GM12878 (cell line): ENCODE measurements around the gene ACACB. TPM values are rescaled to one million over a fixed set of nuclear protein-coding genes. Genes with fewer than 3 reads are reported as not detected.

Source experiments
- ATAC-seq: fragments of 200-7000 bp; cut with Tn5 transposase; 3 replicates; pipeline ENCODE4 v1.9.1; 2020; ENCODE audit warnings: mild to moderate bottlenecking, moderate library complexity
- BruUV-seq: library from RNA; stranded (reverse); fragments of 400-500 nt; replicated peaks from 2 replicates; lab custom pipeline; 2021; lab: Mats Ljungman, UMichigan
- CTCF ChIA-PET: fragments of 300-600 bp; sonication (Branson Sonifier 250); formaldehyde crosslinking; extraction: SDS; loops from one replicate; lab custom pipeline; 2021; ENCODE audit warnings: inconsistent platforms; lab: Yijun Ruan, JAX
- POLR2A ChIA-PET: fragments of 350-600 bp; formaldehyde crosslinking; extraction: SDS; loops from one replicate; lab custom pipeline; 2021; ENCODE audit warnings: inconsistent platforms; lab: Charles Lee
- RAD21 ChIA-PET: fragments of 300-600 bp; sonication (Branson Sonifier 250); formaldehyde crosslinking; loops from one replicate; lab custom pipeline; 2023; ENCODE audit warnings: antibody characterized with exemption; ENCODE audit not compliant: unreplicated experiment; lab: Charles Lee
- SMC1A ChIA-PET: fragments of 300-600 bp; sonication (Branson Sonifier 250); formaldehyde crosslinking; loops from one replicate; lab custom pipeline; 2023; ENCODE audit not compliant: unreplicated experiment, uncharacterized antibody; lab: Charles Lee
- DNase-seq: peaks from one replicate; pipeline ENCODE4 v3.0.0-alpha.2; 2011; ENCODE audit warnings: low read depth, low spot score
- FAIRE-seq: peaks from 3 replicates; lab custom pipeline; 2011; peaks lifted over from hg19 to GRCh38; lab: Jason Lieb, UNC
- H2AFZ ChIP-seq: 2 replicates; pipeline ENCODE4 v1.6.0; 2011; ENCODE audit warnings: low read depth, low read length, control low read depth; ENCODE audit not compliant: control insufficient read depth
- H3K27ac ChIP-seq: 2 replicates; pipeline ENCODE4 v1.5.1; 2011; ENCODE audit warnings: control low read depth; ENCODE audit not compliant: control insufficient read depth, insufficient read depth
- H3K27me3 ChIP-seq, 2 experiments: replicated peaks in 1 of 2; 2 replicates each; pipeline versions ENCODE4 v1.6.0 to v1.6.1; 2011; ENCODE audit warnings: low read length in 1 of 2; ENCODE audit not compliant: control insufficient read depth in 2 of 2, insufficient read depth in 2 of 2
- H3K36me3 ChIP-seq, 2 experiments: 2 replicates each; pipeline ENCODE4 v1.5.1; 2011; ENCODE audit warnings: low read length in 1 of 2; ENCODE audit not compliant: control insufficient read depth in 2 of 2, insufficient read depth in 2 of 2
- H3K4me1 ChIP-seq: 2 replicates; pipeline ENCODE4 v1.6.1; 2011; ENCODE audit warnings: mild to moderate bottlenecking, low read length, moderate library complexity, mixed read lengths; ENCODE audit not compliant: control insufficient read depth, insufficient read depth
- H3K4me2 ChIP-seq: 2 replicates; pipeline ENCODE4 v1.6.0; 2011; ENCODE audit warnings: control low read depth; ENCODE audit not compliant: control insufficient read depth, insufficient read depth
- H3K4me3 ChIP-seq: fragments of 200-600 bp; sonication (generic); 2 replicates; pipeline ENCODE4 v1.5.1; 2016
- H3K79me2 ChIP-seq: 2 replicates; pipeline ENCODE4 v1.6.0; 2011; ENCODE audit warnings: low read length; ENCODE audit not compliant: control insufficient read depth, insufficient read depth
- H3K9ac ChIP-seq: 2 replicates; pipeline ENCODE4 v1.8.0; 2011; ENCODE audit warnings: low read length, control low read depth, mixed read lengths; ENCODE audit not compliant: control insufficient read depth, insufficient read depth
- H3K9me3 ChIP-seq: replicated peaks from 3 replicates; pipeline ENCODE4 v1.5.1; 2011; ENCODE audit warnings: mild to moderate bottlenecking, low read length; ENCODE audit not compliant: control insufficient read depth, insufficient read depth
- H4K20me1 ChIP-seq: 2 replicates; pipeline ENCODE4 v1.6.0; 2011; ENCODE audit not compliant: control insufficient read depth, insufficient read depth
- BACH1 ChIP-seq: fragments of 450-650 bp; IDR thresholded peaks from 2 replicates; pipeline ENCODE4 v1.6.1; 2017; ENCODE audit warnings: mild to moderate bottlenecking, borderline replicate concordance
- ESRRA ChIP-seq: IDR thresholded peaks from 2 replicates; pipeline ENCODE4 v1.6.1; 2012; ENCODE audit warnings: mild to moderate bottlenecking, low read length, improper control_type of control experiment
- POLR2A ChIP-seq: IDR thresholded peaks from 2 replicates; pipeline ENCODE4 v1.6.1; 2011; ENCODE audit warnings: low read depth, mild to moderate bottlenecking, low read length
- RB1 ChIP-seq: fragments of 450-650 bp; formaldehyde crosslinking; IDR thresholded peaks from 2 replicates; pipeline ENCODE4 v1.6.1; 2017; ENCODE audit warnings: mild to moderate bottlenecking, borderline replicate concordance
- RFX5 ChIP-seq: IDR thresholded peaks from 2 replicates; pipeline ENCODE4 v1.6.1; 2011; ENCODE audit warnings: low read depth, low read length, improper control_type of control experiment
- SMC3 ChIP-seq: IDR thresholded peaks from 2 replicates; pipeline ENCODE4 v1.6.1; 2011; ENCODE audit warnings: low read length, improper control_type of control experiment, borderline replicate concordance
- STAT3 ChIP-seq: IDR thresholded peaks from 2 replicates; pipeline ENCODE4 v1.6.1; 2011; ENCODE audit warnings: low read depth, low read length, improper control_type of control experiment
- TCF7 ChIP-seq: IDR thresholded peaks from 2 replicates; pipeline ENCODE4 v1.6.1; 2014; ENCODE audit warnings: antibody characterized with exemption, borderline replicate concordance
- YBX1 ChIP-seq: fragments of 450-650 bp; IDR thresholded peaks from 2 replicates; pipeline ENCODE4 v1.6.1; 2016; ENCODE audit warnings: antibody characterized with exemption
- ZNF207 ChIP-seq: fragments of 450-650 bp; IDR thresholded peaks from 2 replicates; pipeline ENCODE4 v1.6.1; 2014; ENCODE audit warnings: antibody characterized with exemption, mild to moderate bottlenecking, borderline replicate concordance
- WGBS: methylation state at CpG from one replicate; pipeline ENCODE4 v1.1.6; 2016; ENCODE audit warnings: low lambda C conversion rate; ENCODE audit not compliant: insufficient replicate concordance, insufficient coverage; ENCODE audit errors: missing lambda C conversion rate; 5-methylcytosine and 5-hydroxymethylcytosine counted together
- in situ Hi-C: fragments of 300-500 bp; cut with MboI; formaldehyde crosslinking; loops from 9 replicates; pipeline ENCODE4 v1.14.3; 2018; ENCODE audit warnings: mixed read lengths
- intact Hi-C: fragments of 100-400 bp; cut with micrococcal nuclease; formaldehyde crosslinking; loops from one replicate; pipeline ENCODE4 v1.14.2; 2022; ENCODE audit not compliant: unreplicated experiment
- polyA plus RNA-seq, 11 experiments: library from polyadenylated mRNA; depleted of rRNA in 4 of 11; unstranded in 6 of 11; stranded (reverse) in 5 of 11; fragments of >200 nt; fragmentation: Nextera tagmentation in 4 of 11; fragmentation: Illumina TruSeq in 1 of 11; extraction: Ambion mirVana in 4 of 11; extraction: Trizol in 1 of 11; gene quantifications; 1 replicate in 1 of 11; 2 replicates in 10 of 11; pipeline versions ENCODE4 v1.2.1 to v1.2.3, GENCODE V29; 2011 to 2016; ENCODE audit warnings: inconsistent platforms in 2 of 11, missing spikeins in 2 of 11, low read depth in 1 of 11
- total RNA-seq, 4 experiments: library from RNA; depleted of rRNA in 3 of 4; stranded (reverse); fragments of >200 nt in 3 of 4; fragmentation: Illumina TruSeq in 1 of 4; extraction: Trizol in 1 of 4; gene quantifications; 2 replicates each; pipeline versions ENCODE4 v1.2.1 to v1.2.3, GENCODE V29; 2013 to 2021
- TF ChIP-seq, protein P1 (sequence below): fragments of 450-650 bp; formaldehyde crosslinking; IDR thresholded peaks from 2 replicates; pipeline ENCODE4 v1.4.0; 2020; ENCODE audit warnings: mild to moderate bottlenecking, moderate library complexity
- TF ChIP-seq, protein P2 (sequence below): fragments of 450-650 bp; IDR thresholded peaks from 2 replicates; pipeline ENCODE4 v1.6.1; 2014; ENCODE audit warnings: mild to moderate bottlenecking

ACACB gene
- total and polyA plus RNA-seq, 10 of the 15 experiments (the other 5 are each of a cell fraction or from before 2014, with no cell fraction given) = 0.05 to 1.9 (median 0.38) TPM; not detected in 2

DNA sequence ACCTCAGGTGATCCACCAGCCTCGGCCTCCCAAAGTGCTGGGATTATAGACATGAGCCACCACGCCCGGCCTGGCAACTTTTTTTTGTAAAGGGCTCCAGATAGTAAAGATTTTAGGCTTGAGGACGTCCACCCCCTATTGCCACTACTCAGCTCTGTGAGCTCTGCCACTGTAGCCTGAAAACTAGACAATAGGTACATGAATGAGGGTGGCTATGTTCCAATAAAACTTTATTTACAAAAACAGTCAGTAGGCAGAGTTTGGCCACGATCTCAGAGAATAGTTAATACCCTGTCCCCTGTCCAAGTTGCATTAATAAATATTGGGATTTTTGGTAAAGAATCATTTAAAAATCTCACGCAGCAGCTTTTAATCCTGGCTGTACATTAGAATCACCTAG, 102.6 kb downstream of the ACACB start:
- H3K36me3 ChIP-seq = no peaks in the 10 kb centered on the region
- H3K9me3 ChIP-seq = no peaks in the 10 kb centered on the region
- POLR2A ChIA-PET = no interaction called here
- H3K9ac ChIP-seq = no peak overlapping the region
- DNase-seq = no peak
- H3K79me2 ChIP-seq = no peaks in the 10 kb centered on the region
- no peak for ATAC-seq
- H4K20me1 ChIP-seq = no peaks in the 10 kb centered on the region
- FAIRE-seq = no peak
- BruUV-seq = no TSS peak
- in situ Hi-C loops (no loop called here), intact Hi-C loops (no loop called here)
- RAD21 ChIA-PET = no interaction called here
- H3K27me3 ChIP-seq = no peaks in the 10 kb centered on the region
- H3K4me3 ChIP-seq = no peak overlapping the region
- no peak overlapping the region for H3K27ac ChIP-seq
- TF ChIP-seq, protein P1, sequence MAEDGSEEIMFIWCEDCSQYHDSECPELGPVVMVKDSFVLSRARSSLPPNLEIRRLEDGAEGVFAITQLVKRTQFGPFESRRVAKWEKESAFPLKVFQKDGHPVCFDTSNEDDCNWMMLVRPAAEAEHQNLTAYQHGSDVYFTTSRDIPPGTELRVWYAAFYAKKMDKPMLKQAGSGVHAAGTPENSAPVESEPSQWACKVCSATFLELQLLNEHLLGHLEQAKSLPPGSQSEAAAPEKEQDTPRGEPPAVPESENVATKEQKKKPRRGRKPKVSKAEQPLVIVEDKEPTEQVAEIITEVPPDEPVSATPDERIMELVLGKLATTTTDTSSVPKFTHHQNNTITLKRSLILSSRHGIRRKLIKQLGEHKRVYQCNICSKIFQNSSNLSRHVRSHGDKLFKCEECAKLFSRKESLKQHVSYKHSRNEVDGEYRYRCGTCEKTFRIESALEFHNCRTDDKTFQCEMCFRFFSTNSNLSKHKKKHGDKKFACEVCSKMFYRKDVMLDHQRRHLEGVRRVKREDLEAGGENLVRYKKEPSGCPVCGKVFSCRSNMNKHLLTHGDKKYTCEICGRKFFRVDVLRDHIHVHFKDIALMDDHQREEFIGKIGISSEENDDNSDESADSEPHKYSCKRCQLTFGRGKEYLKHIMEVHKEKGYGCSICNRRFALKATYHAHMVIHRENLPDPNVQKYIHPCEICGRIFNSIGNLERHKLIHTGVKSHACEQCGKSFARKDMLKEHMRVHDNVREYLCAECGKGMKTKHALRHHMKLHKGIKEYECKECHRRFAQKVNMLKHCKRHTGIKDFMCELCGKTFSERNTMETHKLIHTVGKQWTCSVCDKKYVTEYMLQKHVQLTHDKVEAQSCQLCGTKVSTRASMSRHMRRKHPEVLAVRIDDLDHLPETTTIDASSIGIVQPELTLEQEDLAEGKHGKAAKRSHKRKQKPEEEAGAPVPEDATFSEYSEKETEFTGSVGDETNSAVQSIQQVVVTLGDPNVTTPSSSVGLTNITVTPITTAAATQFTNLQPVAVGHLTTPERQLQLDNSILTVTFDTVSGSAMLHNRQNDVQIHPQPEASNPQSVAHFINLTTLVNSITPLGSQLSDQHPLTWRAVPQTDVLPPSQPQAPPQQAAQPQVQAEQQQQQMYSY (CRISPR knock-in tag) = no peak
- no peak overlapping the region for H2AFZ ChIP-seq
- no peak overlapping the region for H3K4me2 ChIP-seq
- WGBS = 51% methylated on average over 6 of the region's 6 CpGs
- no peaks in the 10 kb centered on the region for H3K4me1 ChIP-seq
- SMC1A ChIA-PET = no interaction called here
- CTCF ChIA-PET = no interaction called here

DNA sequence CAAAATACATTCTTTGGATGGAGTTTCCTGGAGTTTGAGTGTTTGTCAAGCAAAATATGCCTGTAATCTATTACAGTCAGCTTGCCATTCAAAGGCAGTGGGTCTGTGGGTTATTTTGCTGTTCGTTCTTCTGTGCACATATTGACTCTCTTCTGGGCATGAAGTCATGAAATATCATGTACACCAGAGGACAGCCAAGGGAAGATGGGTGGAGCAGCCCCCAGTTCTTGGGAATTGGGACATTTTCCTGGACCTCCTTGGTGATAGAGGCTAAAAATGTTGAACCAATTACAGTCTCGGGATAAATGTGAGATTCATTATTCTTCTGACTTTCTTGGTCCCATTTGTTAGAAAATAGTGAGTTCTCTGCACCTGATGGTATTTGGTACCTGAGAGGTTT, 103.6 kb downstream of the ACACB start:
- Histone ChIP-seq H3K4me1 (no peaks in the 10 kb centered on the region), H3K4me2 (no peak overlapping the region), H3K36me3 (no peaks in the 10 kb centered on the region), H3K9ac (no peak overlapping the region), H3K27me3 (no peaks in the 10 kb centered on the region), H3K9me3 (no peaks in the 10 kb centered on the region), H3K27ac (no peak overlapping the region), H3K79me2 (no peaks in the 10 kb centered on the region), H2AFZ (no peak overlapping the region), H3K4me3 (no peak overlapping the region), H4K20me1 (no peaks in the 10 kb centered on the region)
- no peak for TF ChIP-seq POLR2A
- TF ChIP-seq, protein P2, sequence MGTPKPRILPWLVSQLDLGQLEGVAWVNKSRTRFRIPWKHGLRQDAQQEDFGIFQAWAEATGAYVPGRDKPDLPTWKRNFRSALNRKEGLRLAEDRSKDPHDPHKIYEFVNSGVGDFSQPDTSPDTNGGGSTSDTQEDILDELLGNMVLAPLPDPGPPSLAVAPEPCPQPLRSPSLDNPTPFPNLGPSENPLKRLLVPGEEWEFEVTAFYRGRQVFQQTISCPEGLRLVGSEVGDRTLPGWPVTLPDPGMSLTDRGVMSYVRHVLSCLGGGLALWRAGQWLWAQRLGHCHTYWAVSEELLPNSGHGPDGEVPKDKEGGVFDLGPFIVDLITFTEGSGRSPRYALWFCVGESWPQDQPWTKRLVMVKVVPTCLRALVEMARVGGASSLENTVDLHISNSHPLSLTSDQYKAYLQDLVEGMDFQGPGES = no peak
- no peak for TF ChIP-seq RB1
- TF ChIP-seq YBX1 = no peak
- TF ChIP-seq TCF7 = no peak
- no peak for TF ChIP-seq ZNF207
- TF ChIP-seq RFX5 = no peak
- no peak for TF ChIP-seq ESRRA
- TF ChIP-seq BACH1 = no peak
- no peak for TF ChIP-seq SMC3
- no peak for TF ChIP-seq STAT3
- ChIA-PET CTCF (no interaction called here), SMC1A (no interaction called here), RAD21 (no interaction called here), POLR2A (no interaction called here)
- in situ Hi-C loops = no loop called here
- intact Hi-C loops = no loop called here
- no TSS peak for BruUV-seq
- DNase-seq = no peak
- WGBS = 67% methylated on average over 2 of the region's 2 CpGs
- no peak for ATAC-seq
- no peak for FAIRE-seq
